Islet precursor cell (in vitro differentiated cells): ENCODE data around the gene PINK1.

ENCODE experiments used
- DNase-seq: peaks from one replicate; pipeline ENCODE4 v3.0.0-alpha.2; 2018

Gene PINK1

DNA sequence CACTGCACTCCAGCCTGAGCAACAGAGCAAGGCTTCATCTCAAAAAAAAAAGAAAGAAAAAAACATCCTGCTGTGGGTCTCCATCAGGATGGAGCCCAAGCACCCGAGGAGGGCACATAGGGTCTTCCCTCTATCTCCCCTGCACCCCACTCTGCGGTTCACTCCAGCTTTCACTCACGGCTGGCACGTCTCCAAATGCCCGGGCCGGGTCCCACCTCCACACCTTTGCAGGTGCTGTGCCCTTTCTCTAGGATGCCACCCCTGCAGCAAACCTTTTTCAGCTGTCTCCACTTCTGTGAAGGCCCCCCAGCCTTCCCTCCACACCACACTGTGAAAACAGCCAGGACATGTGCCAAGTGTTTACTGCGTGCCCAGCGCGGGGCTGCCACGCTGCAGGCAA lies 50.4 kb downstream of the PINK1 start:
- no peak for DNase-seq

- peak; percentile 45 for DNase-seq
Observed at GRCh38 chr1:20684050-20684620, 50.9 kb downstream of the PINK1 start.

GRCh38 chr1:20684651-20685050 lies 51.4 kb downstream of the PINK1 start:
- no peak for DNase-seq

DNA sequence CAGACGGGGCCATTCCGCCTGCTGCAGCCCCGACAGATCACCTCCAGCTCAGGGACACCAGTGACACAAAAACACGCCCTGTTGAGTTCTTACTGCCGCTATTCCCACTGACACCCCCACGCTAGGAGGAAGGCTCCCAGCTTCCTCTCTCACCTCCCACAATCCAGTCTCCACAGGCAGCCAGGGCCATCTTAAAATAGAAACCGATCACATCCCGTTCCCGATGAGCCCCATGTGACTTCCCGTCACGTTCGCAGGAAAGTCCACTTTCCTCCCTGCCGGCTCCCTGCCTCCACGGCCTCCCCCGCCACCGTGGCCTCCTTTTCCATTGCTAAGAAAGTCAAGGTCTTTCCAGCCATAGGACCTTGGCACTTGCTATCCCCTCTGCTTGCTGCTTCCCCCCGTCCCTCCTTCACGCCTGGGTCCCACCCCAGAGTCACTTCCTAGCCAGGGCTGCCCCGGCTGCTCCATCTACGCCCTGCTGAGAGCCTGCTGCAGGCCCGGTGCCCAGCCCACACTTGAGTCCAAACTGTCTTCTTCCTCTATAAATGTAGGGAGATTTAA lies 51.9 kb downstream of the PINK1 start:
- no peak for DNase-seq

GRCh38 chr1:20685741-20686140 lies 52.5 kb downstream of the PINK1 start:
- no peak for DNase-seq

DNA sequence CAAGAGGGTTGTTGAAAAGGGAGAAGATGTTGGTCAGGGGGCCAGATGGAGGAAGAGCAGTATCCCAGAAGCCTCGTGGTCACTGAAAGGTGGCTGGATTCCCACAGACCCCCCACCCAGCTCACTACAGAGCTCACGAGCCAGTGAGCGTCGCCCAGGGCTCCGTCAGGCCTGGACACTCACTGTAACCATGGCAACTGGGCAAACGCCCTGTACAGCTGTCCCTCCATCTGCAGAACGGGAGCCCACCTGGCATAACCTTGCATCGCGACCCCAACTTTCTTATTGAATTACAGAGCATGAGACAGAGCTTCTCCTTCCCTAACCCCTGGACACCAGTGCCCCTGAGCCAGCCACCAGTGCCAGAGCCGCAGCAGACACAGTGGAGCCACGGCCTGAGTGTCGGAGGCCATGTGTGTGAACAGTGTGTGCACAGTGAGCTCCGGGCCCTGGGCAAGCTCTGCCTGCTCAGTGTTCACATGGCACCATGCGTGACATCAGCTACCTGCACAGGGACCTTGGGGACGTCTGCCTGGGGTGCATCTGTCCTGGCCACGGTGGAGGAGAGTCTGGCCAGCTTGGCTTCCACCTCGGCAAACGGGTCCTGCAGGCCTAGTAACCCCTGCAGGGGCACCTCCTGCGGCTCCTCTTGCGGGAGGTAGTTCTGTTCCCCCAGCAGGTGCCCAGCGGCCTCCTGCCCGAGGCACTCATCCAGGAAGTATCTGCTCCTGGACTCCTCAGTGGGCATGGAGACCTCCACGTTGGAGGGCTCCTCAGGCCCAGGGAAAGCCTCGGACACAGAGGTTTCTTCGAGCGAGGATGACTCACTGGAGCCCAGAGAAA lies 53.8 kb downstream of the PINK1 start:
- DNase-seq = no peak

DNA sequence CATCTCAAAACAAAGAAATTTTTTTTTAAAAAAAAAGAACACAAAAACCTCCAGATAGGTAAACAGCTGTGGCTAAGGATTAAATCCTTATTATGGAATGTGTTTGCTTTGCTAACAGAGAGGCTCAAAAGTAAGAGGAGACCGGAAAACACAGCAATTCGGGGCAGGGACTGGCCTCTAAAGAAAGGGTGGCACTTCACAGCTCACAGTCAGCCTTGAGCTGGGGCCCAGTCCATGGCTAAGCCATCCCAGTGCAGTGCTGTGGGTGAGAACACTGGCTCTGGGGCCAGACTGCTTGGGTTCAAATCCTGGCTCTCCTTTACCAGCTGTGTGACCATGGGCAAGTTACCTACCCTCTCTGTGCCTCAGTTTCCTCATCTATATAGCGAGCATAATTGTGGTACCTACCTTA lies 56.4 kb downstream of the PINK1 start:
- DNase-seq = no peak

- no peak for DNase-seq
Observed at GRCh38 chr1:20691872-20692271, 58.6 kb downstream of the PINK1 start.

- DNase-seq = no peak
Observed at GRCh38 chr1:20693623-20694022, 60.4 kb downstream of the PINK1 start.

- no peak for DNase-seq
Observed at GRCh38 chr1:20695515-20695914, 62.3 kb downstream of the PINK1 start.

DNA sequence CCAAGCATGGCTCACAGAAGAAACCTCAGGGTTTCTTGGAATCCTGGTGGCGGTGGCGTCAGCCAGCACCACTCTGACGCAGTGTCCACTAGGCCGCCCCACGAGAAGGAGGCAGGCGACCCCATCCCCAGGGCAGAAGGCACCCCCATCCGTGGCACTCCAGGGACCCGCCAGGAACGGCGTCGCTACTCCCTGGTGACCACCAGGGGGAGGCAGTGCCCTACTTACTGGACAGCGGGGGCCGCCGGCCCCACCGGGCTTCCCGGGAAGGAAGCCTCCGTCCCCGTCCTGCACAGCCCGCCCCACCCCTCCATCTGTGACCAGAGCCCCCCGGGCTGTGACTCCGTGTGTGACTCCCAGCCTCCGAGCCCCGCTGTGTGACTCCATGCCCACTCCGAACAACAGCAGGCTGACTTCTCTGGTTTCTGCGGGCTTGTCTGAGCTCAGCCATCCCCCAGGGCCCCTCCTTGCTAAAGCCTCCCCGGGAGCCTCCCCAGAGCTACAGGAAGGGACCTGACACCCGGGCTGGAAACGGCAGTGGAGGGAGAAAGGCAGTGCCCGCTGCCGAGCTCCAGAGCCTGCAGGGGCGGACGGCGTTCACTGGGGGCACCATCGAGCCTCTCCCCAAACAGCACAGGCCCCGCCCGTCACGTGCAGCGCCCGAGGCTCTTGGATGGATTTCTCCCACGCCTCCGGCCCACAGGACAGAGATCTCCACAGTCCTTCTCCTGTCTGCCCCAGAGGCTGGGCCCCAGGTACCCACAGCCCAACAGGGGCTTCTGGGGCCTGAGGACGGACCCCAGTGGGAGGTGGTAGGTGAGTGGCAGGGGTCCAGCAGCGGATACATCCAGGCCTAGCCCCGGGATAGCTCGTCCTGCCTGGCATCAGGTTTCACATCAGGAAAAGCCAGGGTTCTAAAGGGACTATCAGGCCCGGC lies 63.4 kb downstream of the PINK1 start:
- peak; percentile 98 for DNase-seq

- DNase-seq = no peak
Observed at GRCh38 chr1:20697563-20697962, 64.3 kb downstream of the PINK1 start.

GRCh38 chr1:20698195-20698910 lies 65.1 kb downstream of the PINK1 start:
- DNase-seq = peak; percentile 79

- DNase-seq = peak; percentile 84
Observed at GRCh38 chr1:20699558-20699957, 66.3 kb downstream of the PINK1 start.

GRCh38 chr1:20700636-20701215 lies 67.5 kb downstream of the PINK1 start:
- DNase-seq = no peak
